Measurements from ENCODE around the gene MTUS2.

GRCh38 chr13:28877408-28877807 lies 57.3 kb downstream of the MTUS2 start:
- TF ChIP-seq POLR2A (IDR thresholded peaks at IDR 0.05; ENCODE audit: extremely low read depth, insufficient read length) = no peak
- no peak for TF ChIP-seq CTCF (IDR thresholded peaks at IDR 0.05; ENCODE audit: low read depth, low read length)
- no peak for TF ChIP-seq MAX (IDR thresholded peaks at IDR 0.05; ENCODE audit: low read depth, low read length)
